ENCODE results near the gene TP63.

DNA sequence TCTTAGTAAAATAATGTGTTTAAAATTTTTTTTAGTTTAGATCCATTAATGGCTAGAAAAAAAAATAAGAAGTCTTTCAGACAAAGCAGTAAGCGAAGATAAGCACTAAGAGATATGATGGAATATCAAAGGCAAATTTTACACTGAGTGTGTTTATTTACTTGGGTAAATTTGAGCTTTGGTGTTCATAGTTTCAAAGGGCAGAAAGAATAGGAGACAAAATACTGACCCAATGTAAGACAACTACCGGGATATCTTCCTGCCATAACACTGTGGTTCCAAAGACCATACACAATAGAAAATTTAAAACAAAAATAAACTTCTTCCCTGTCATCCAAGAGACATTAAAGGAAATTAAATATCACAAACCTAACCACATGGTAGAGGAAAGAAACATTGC is 25.5 kb upstream of the TP63 start:
- no peak for TF ChIP-seq POLR2A (IDR thresholded peaks at IDR 0.05)
- TF ChIP-seq, protein P1, sequence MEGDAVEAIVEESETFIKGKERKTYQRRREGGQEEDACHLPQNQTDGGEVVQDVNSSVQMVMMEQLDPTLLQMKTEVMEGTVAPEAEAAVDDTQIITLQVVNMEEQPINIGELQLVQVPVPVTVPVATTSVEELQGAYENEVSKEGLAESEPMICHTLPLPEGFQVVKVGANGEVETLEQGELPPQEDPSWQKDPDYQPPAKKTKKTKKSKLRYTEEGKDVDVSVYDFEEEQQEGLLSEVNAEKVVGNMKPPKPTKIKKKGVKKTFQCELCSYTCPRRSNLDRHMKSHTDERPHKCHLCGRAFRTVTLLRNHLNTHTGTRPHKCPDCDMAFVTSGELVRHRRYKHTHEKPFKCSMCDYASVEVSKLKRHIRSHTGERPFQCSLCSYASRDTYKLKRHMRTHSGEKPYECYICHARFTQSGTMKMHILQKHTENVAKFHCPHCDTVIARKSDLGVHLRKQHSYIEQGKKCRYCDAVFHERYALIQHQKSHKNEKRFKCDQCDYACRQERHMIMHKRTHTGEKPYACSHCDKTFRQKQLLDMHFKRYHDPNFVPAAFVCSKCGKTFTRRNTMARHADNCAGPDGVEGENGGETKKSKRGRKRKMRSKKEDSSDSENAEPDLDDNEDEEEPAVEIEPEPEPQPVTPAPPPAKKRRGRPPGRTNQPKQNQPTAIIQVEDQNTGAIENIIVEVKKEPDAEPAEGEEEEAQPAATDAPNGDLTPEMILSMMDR (IDR thresholded peaks at IDR 0.05) = no peak

Data from uterus (tissue), 2 donors.